ENCODE measurements around the gene RPS6KB2.

GRCh38 chr11:67429722-67430121, 1.4 kb downstream of the RPS6KB2 start:
- TF ChIP-seq CTCF (conservative IDR thresholded peaks at IDR 0.05 in 1 of 2, IDR thresholded peaks at IDR 0.05 in 1 of 2; ENCODE audit: extremely low read depth in 1 of 2, insufficient read depth in 1 of 2, low read depth in 1 of 2, low read length in 2 of 2) (no peak), EZH2 (IDR thresholded peaks at IDR 0.05; ENCODE audit: borderline replicate concordance, low read length) (no peak)

Measured in mammary epithelial cell (primary cell).